Stomach (tissue), 4 donors: ENCODE results near the gene BMX.

Experiments
- CTCF ChIP-seq, 7 experiments: fragments of 450-650 bp in 4 of 7; fragments of 200-600 bp in 3 of 7; sonication (generic) in 3 of 7; IDR thresholded peaks; one replicate each; pipeline ENCODE4 v1.5.1; 2016 to 2019; ENCODE audit warnings: antibody characterized with exemption in 7 of 7, control low read depth in 2 of 7, mild to moderate bottlenecking in 1 of 7
- EP300 ChIP-seq: sonication (generic); formaldehyde crosslinking; IDR thresholded peaks from one replicate; pipeline ENCODE4 v1.6.1; 2017; ENCODE audit warnings: antibody characterized with exemption
- POLR2A ChIP-seq, 4 donors: fragments of 450-650 bp; IDR thresholded peaks; one replicate each; pipeline ENCODE4 v1.6.1; 2016; ENCODE audit warnings: antibody characterized with exemption in 4 of 4, control low read depth in 2 of 4, mild to moderate bottlenecking in 1 of 4, moderate library complexity in 1 of 4
- POLR2AphosphoS5 ChIP-seq, 3 donors: sonication (generic); formaldehyde crosslinking; IDR thresholded peaks; one replicate each; pipeline ENCODE4 v1.6.1; 2016; ENCODE audit warnings: antibody characterized with exemption in 3 of 3

- TF ChIP-seq CTCF (IDR thresholded peaks at IDR 0.05) (no peak), POLR2A (IDR thresholded peaks at IDR 0.05) (no peak), POLR2AphosphoS5 (IDR thresholded peaks at IDR 0.05) (no peak), EP300 (no peak)
These were observed 29.7 kb downstream of the BMX start for GRCh38 chrX:15530318-15530717.
